GM18907 (cell line): ENCODE measurements around the gene EFNA5.
"Not testable (repeated sequence)": the region's sequence is repeated elsewhere in the genome, so short reads cannot be mapped to it uniquely, and the experiment has no call there.

ENCODE experiments used
- ATAC-seq: cut with Tn5 transposase; IDR thresholded peaks from one replicate; pipeline ENCODE4 v1.9.1; 2021; ENCODE audit warnings: mild to moderate bottlenecking, moderate library complexity; ENCODE audit not compliant: unreplicated experiment

EFNA5 gene

DNA sequence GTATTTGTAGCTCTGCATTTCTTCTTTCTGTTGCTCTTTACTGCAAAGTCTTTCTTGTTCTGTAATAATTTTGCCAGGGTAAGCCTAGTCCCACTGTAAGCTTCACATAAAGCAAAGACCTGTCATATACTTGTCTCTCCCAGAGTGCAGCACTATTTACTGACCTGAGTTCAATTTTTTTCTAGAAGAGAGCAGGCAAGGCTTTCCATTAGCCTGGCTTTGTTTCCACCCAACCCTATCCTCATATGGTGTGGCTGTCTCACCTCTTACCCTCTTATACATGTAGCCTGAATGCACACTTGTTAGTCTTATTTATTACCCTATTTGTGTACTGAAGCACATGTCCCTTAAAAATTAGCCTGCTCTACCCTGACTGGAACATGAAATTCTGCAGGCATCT lies 170.4 kb downstream of the EFNA5 start:
- ATAC-seq: no peak

DNA sequence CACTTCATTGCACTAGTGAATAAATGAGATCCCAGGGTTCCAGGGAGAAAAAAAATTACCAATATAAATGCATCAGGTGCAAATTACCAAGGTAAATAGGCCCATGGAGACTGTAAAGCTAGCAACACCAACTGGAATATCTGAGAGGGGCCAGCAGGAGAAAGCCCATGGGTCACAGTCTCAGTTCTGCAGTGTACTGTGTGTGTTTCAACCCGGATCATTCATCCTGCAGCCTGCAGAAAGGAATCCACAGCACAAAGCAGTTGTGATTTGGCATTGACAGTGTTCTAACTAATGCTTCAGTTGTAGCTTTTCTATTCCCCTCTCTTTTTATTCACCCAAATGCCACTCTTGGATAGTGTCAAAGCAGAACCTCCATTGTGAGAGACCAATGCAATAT lies 171.0 kb downstream of the EFNA5 start:
- no peak for ATAC-seq

DNA sequence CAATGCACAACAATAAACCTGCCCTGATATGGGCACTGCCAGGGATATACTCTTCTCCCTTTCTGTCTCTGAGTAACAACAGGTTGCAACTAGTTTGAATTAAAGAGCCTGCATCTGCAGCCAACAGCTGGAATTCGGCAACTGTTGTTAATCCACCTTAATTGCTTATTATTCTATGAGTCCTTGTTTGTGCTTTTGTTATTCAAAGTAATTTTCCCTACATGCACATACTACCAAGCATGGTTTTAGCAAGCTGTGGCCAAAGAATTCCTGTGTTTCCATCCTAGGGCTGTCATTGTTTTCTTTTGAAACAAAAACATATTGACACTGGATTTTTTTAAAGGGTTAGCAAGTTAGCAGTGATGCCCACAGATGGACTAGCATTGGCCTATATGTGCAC lies 171.5 kb downstream of the EFNA5 start:
- ATAC-seq: no peak

DNA sequence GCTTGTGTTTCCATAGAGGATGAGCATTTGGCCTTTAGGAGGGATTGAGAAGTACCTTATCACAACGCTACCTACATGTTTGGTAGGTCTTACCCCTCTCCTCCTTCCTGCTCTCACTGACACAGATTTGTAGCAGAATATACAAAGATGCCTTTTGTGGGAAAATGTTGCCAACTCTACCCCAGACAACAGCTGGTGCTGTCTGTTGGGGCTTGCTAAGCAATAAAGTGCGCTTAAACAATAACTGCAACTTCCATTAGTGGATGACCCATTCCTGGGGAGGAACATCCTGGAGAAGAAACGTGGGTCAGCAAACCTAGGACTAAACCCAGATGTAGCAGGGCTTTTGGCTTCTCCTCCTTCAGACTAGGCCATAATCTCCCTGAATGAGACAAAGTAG lies 174.3 kb downstream of the EFNA5 start:
- ATAC-seq: no peak

DNA sequence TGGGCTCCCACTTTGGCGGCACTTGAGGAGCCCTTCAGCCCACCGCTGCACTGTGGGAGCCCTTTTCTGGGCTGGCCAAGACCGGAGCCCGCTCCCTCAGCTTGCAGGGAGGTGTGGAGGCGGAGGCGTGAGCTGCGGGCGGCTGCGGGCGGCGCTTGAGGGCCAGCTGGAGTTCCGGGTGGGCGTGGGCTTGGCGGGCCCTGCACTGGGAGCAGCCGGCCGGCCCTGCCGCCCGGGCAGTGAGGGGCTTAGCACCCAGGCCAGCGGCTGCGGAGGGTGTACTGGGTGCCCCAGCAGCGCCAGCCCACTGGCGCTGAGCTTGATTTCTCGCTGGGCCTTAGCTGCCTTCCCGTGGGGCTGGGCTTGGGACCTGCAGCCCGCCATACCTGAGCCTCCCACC lies 176.6 kb downstream of the EFNA5 start:
- ATAC-seq: not testable (repeated sequence)

DNA sequence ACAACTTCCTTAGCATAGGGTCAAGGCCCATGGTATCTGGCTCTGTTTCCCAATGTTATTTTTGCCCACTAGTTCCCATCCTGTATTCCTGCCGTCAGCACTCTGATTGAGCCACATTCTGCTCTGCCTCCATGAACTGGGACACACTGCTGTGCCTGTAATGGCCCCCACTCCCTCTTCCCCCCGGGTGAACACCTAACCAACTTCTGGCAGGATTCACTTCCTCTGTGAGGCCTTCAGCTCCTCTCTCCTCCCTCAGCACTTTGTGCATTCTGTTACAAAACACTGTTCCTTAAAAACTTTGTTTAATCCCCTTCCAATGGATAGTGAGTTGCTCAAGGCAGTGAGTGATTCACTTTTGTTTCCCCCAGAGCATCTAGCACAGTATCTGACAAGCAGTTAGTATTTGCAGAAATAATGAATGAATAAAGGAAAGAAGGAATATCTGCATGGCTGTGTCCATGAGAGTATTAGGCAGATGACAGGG lies 183.6 kb downstream of the EFNA5 start:
- no peak for ATAC-seq

DNA sequence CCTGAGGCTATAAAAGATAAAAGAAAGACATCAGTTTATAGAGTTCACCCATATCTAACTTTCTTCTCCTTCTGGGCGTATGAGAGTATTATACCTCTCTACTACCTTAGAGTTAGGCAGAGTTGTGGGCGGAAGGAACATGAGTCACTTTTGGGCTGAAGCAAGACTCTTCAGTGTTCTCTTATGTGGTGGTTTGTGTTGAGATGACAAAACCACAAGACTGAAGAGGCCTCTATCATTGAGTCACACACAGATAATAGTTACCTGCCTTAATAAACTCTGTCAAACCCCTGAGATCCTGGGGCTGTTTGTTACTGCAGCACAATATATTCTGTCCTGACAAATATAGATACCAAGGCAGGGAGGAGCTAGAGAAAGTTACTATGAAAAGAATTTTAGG lies 184.2 kb downstream of the EFNA5 start:
- ATAC-seq: peak; percentile 77

DNA sequence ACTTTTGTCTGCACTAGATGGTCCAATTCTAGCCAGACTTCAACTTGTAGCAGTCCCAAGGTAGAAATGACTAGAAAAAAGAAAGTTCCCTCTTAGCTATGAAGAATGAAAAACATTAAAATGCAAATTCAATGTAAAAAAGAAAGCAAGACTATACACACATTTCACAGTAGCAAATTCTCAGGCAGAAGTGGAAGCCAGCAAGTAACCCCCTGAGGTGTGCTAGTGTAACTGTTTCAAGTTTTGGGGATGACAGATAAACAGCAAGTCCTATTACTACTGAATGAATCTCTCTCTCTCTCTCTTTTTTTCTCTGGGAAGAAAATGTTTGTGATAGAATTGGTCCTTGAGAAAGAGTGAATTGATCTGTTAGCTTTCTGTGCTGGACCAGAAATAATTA lies 185.6 kb downstream of the EFNA5 start:
- peak; percentile 51 for ATAC-seq

DNA sequence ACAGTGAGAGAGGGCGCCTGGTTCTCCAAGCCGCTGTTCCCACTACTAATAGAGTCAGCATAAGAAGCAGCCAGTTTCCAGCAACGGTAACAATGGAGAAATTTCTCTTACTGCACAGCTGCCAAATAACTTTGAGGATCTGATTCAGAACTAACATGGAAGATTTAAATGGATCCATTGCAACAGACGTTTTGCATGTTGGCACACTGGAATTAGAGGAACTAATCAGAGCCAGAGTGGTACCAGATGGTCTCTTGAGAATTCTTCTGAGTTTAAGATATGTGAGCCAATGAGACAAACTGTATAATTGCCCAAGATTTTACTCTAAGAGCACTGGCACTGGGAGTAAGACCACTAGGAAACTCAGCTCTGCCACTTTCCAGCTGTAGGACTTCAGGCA lies 186.5 kb downstream of the EFNA5 start:
- ATAC-seq: no peak

DNA sequence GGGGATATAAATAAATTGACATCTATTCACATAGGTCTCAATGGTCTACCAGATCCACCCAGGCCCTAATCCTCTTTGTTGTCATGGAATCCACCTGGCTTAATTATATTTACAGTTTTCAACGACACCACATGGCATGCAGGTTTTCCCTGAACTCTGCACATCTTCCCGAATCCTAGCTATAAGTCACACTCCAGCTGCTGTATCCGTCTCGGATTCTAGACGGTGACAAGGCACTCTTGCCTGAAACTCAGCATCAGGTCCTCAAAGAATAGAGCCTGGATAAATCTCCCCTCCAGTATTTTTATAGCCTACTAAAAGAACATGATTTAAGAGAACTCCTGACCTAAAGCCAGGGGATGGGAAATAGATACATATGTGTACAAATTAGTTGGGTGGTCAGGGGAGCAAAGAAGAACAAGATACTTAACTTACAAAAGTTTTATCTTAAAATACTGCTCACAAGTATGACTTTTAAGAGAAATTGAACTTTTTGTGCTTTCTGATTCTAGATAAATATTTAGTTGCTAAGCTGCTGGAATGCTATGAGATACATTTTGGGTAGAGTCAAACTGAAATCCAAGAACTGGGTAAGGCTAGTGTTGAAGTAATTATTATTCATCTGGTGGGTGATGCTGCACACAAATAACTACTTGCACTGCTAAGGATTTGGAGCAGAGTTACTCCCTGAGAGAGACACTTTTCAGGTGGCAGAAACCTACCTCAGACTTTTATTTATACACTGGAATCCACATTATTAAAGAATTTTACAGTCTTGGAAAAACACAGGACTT lies 187.3 kb downstream of the EFNA5 start:
- ATAC-seq: peak; percentile 44

DNA sequence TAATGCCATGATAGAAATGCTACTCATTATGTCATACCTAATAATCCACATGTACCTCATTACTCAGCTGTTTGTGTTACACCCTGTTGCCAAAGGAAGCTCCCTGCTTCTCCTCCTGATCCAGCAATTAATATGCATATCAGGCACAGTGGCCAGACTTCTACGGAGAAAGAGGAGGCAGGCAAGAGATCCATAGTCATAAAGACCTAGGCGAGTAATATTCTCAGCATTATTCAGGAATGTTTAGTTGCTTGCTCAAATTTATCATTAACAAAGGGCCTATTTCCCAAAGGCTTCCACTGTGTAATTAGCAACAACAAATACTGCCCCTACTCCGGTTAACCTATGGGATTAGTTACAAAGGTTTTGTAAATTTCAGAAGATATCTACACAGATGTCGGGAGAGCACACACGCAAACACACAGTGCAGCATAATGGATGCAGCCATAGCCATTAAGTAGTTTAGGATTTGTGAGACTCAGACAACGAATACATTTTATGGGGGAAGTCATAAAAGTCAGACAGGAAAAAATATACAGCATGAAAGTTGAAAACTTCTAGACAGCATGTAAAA lies 192.6 kb downstream of the EFNA5 start:
- ATAC-seq: no peak

DNA sequence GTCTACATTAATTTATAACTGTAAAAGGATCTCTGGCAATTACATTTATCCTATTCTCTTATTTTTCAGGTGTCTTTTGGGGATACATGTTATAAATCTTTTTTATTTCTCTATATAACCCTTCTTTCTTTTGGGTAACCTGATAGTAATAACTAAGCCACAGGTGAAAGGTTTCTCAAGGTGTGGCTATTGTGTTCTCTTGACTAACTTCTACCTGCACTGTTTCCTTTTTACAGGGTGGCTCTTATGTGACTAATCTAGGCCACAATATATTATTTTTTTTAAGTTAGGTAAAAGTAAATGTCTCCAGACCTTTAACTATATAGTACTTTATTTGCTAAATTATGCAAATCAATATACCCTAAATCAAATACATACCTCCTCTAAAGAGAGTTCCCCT lies 193.2 kb downstream of the EFNA5 start:
- no peak for ATAC-seq

DNA sequence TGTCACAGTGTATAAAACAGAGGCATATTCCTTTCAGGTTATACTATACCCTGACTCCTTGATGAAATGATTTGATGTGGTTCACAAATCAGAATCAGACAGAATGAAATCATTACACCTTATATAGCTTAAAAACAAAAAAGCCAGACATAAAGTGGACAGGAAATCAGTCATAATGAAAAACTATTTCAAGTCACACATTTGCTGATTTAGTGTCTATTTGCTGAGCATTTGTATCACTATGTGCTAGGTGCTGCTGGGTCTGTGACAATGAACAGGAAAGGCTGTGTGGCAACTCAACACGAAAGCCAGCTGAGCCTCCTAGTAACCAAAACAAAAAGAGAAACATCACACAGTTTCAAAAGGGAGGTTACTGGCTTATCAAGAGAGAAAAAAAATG lies 194.0 kb downstream of the EFNA5 start:
- ATAC-seq: peak; percentile 93

DNA sequence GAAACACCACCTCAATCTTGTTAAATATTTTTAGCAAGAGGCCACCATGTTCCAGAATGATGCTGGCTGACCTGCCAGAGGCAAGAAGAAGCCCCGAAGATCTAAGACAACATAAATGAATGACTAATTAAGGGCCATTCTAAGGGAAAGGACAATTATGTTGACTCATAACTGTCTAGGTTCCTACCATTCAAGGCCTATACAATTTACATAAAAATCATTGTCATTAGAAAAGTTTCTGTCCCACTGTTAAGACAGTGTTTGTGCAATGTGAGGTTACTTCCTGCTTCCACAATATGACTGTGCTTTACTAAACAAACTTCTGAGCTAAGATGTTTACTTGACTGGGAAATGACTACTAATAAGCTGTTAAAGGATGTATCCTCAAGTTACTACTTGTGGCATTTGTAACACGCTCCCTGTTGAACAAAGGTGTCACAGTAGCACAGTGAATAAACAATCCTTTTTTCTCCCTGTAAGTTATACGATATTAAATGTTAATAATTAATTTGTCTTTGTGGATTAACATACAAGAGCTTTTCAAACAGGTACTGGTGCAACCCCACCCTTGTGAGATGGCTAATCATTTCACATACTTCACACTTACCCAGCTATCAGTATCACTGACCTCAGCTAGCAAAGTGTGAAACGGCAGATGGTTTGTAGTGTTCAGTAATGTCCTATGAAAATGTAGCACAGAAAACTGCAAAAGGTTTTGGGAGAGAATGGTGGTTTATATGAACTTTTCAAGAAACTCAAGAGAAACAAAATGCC lies 195.8 kb downstream of the EFNA5 start:
- peak; percentile 74 for ATAC-seq

DNA sequence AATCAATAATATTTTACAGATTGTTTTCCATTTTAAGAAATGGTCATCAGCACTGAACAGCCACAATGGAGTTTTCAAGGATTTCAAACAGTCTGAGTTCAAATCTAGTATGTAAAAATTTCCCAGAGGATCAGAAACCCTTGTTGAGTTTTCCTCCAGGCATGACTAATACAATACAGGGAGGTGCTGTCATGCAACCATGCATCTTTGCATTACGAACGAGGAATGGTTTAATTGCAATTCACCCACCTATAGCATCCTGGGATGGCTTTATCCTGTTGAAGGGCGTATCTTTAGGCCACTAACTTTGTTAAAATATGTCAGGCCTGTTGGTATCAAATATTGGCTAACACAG lies 196.4 kb downstream of the EFNA5 start:
- no peak for ATAC-seq

DNA sequence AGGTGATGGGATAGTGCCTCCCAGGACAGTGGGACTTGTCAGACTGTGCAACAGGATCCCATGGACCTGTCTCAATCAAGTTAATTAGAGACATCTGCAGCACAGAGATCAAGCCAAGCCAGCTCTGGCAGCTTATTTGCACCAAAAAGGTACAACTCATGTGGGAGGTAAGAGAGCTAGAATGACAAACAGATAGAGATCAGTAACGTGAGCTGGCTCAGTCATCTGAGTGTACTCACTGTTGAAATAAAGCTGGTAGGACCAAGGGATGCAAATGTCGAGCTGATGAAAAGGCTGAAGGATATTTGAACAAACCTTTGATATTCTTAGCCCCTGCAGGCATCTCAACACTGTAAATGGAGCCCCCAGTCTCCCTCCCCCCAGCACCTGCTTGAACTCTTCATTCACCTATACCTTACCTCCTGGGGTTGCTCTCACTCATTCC lies 198.1 kb downstream of the EFNA5 start:
- no peak for ATAC-seq

DNA sequence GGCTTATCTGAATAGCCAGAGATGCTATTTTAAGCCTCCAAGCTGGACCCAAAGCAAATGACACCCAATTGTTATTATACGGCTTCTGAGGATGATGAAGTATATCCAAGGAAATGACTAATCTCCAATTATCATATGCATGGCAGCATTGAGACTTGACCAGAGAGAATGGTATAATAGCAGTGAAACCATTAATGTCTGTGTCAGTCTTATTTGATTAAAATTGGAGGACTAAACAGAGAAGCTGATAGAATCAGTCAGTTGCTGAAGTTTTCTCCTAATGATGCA lies 200.5 kb downstream of the EFNA5 start:
- ATAC-seq: no peak

DNA sequence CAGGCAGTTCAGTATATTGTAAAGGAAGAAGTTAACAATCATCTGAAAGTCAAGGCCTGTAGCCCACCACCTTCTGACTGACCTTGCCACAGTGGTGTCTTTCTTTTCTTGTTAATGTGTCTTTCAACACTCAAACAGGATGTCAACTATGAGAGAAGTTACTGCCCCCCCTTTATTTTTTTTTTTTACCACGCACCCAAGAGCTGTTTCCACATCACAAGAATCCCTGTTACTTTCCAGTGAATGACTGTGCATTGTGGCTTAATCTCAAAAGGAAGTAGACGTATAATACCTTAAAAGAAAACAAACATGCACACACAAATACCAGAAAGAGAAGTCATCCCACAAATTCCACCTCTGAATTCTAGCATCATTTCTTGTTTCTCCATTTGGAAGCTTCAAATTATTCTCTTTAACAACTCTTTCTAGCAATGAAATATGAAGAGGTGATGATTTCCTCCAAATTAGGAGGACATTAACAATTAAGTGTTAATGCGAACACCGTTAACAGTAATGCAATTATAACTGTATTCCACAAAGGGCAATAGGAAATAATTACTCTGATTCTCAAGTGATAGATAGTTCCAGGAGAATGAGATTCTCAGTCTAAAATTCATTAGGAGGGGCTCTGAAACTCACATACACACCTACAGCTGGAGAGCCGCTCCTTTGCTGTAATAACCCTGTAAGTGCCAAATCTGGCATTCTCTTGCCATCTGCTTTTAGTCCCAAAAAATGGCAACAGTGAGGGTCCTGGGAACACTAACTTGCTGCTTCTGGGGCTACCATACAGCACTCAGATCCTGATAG lies 201.0 kb downstream of the EFNA5 start:
- no peak for ATAC-seq

DNA sequence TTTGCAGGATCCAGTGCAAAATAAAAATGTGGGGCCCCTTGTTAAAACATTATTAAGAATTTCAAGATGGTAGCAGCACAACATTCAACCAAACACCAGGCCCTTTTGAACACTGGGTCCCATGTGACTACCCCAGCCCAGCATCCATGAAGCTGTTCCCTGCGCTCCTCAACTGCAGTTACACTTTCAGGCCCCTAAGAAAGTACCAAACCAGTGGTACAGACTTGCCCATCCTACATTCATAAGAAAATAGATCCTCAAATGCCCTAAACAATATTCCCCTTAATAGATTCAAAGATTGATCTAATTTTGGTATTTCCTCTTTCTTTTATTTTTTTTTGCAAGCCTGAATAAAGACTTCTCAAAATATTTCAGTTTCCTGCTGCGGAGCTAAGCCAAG lies 201.7 kb downstream of the EFNA5 start:
- no peak for ATAC-seq

DNA sequence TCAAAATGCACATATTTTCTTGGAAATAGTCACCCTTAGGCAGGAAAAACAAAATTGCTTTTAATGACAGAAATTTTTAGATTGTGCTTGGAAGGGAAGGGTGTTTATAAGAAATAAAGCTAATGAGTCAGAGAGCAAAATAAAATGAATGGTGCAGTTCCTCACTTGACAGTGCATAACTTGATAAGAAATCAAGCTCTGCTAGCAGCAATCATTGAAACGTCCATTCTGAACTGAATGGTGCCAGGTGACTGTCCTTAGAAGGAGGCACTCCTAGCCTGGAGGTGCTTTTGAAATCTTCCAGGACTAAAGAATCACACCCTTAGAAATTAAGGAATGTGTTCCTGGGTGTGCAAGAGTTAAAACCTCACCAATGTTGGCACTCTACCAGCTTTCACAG lies 202.5 kb downstream of the EFNA5 start:
- ATAC-seq: no peak
